ENCODE measurements around the gene FOXL1.
"Not testable (repeated sequence)": the region's sequence is repeated elsewhere in the genome, so short reads cannot be mapped to it uniquely, and the experiment has no call there.

Gene FOXL1

GRCh38 chr16:86581458-86581857, 3.1 kb downstream of the FOXL1 start:
- DNase-seq: no peak

GRCh38 chr16:86584071-86584685, 5.8 kb downstream of the FOXL1 start:
- DNase-seq: peak; percentile 68

GRCh38 chr16:86584726-86585721, 6.7 kb downstream of the FOXL1 start:
- DNase-seq: peak; percentile 39

- DNase-seq: peak; percentile 81
Measured at GRCh38 chr16:86585821-86586611, 7.7 kb downstream of the FOXL1 start.

- DNase-seq: no peak
Measured at GRCh38 chr16:86587487-86587886, 9.1 kb downstream of the FOXL1 start.

- not testable (repeated sequence) for DNase-seq
Measured at GRCh38 chr16:86587955-86588354, 9.6 kb downstream of the FOXL1 start.

GRCh38 chr16:86590501-86591144, 12.3 kb downstream of the FOXL1 start:
- peak; percentile 75 for DNase-seq

- no peak for DNase-seq
Measured at GRCh38 chr16:86591270-86591669, 12.9 kb downstream of the FOXL1 start.

GRCh38 chr16:86593913-86594620, 15.7 kb downstream of the FOXL1 start:
- DNase-seq: no peak

- peak; percentile 65 for DNase-seq
Measured at GRCh38 chr16:86594721-86595120, 16.4 kb downstream of the FOXL1 start.

- DNase-seq: no peak
Measured at GRCh38 chr16:86595983-86596605, 17.7 kb downstream of the FOXL1 start.

GRCh38 chr16:86597126-86597879, 19.0 kb downstream of the FOXL1 start:
- no peak for DNase-seq

- DNase-seq: peak; percentile 68
Measured at GRCh38 chr16:86597880-86598606, 19.7 kb downstream of the FOXL1 start.

- peak; percentile 83 for DNase-seq
Measured at GRCh38 chr16:86598607-86599565, 20.5 kb downstream of the FOXL1 start.

GRCh38 chr16:86601356-86601755, 23.0 kb downstream of the FOXL1 start:
- no peak for DNase-seq

GRCh38 chr16:86602521-86602920, 24.2 kb downstream of the FOXL1 start:
- no peak for DNase-seq

- no peak for DNase-seq
Measured at GRCh38 chr16:86604436-86605193, 26.3 kb downstream of the FOXL1 start.

GRCh38 chr16:86605950-86606349, 27.6 kb downstream of the FOXL1 start:
- no peak for DNase-seq

Data from fibroblast of upper back skin (primary cell).